Activated naive CD4-positive, alpha-beta T cell treated with anti-CD3 and anti-CD28 coated beads, Interleukin-2, amount 50 U/mL, for 16 hours (primary cell): ENCODE measurements around the gene CA9.
A peak's percentile ranks its signal among the peaks of the same experiment; 100 is the strongest.

ENCODE experiments used
- DNase-seq: peaks from one replicate; pipeline ENCODE4 v3.0.0-alpha.2; 2020

CA9 gene

DNA sequence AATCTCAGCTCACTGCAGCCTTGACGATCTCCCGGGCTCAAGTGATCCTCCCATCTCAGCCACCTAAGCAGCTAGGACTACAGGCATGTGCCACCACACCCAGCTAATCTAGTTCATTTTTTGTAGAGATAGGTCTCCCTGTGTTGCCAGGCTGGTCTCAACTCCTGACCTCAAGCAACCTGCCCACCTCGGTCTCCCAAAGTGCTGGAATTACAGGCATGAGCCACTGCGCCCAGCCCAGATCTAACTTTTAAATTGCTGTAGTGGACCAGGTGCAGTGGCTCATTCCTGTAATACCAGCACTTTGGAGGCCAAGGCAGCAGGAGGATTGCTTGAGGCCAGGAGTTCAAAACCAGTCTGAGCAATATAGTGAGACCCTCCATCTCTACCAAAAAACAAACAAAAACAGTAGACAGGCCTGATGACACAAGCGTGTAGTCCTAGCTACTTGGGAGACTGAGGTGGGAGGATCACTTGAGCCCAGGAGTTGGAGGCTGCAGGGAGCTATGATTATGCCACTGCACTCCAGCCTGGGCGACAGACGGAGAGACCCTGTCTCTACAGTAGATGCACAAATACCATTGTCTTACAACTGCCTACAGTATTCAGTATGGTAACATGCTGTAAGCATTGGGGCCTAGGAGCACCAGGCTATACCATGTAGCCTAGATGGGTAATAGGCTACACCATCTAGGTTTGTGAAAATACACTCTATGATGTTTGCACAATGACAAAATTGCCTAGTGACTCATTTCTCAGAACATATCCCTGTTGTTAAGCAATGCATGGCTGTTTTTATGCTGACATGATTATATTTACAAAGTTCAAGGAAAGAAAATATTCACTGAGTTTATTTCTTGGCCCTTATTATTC is 21.5 kb upstream of the CA9 start:
- DNase-seq, result no peak

DNA sequence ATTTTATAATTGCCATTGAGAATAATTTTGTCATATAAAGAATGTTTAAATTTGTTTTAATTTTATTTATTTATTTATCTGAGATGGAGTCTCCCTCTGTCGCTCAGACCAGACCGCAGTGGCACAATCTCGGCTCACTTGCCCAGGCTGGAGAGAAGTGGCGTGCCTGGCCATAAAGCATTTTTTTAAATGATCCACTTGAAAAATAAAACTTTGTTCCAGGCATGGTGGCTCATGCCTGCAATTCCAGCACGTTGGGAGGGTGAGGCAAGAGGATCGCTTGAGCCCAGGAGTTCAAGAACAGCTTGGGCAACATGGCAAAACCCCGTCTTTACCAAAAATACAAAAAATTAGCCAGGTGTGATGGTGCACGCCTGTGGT is 20.9 kb upstream of the CA9 start:
- DNase-seq, result no peak

DNA sequence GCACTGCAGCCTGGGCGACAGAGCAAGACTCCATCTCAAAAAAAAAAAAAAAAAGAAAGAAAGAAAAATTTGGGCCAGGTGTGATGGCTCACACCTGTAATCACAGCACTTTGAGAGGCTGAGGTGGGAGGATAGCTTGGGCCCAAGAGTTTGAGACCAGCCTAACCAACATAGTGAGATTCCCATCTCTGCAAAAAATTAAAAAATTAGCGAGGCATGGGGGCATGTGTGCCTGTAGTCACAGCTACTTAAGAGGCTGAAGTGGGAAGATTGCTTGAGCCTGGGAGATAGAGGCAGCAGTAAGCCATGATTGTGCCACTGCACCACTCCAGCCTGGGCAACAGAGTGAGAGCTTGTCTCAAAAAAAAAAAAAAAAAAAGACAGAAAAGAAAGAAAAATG is 20.1 kb upstream of the CA9 start:
- DNase-seq, result no peak

DNA sequence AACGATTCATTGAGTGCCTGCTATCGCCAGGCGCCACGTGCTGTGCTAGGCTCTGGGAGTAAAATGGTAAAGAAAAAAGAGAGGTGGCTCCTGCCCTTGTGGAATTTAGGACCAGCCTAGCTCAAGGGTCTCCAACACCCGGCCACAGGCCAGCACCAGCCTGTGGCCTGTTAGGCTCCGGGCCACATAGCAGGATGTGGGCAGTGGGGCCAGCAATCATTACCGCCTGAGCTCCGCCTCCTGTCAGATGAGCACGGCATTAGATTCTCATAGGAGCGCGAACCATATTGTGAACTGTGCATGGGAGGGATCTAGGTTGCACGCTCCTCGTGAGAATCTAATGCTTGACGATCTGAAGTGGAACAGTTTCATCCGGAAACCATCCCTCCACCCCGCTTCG is 17.4 kb upstream of the CA9 start:
- no peak for DNase-seq

GRCh38 chr9:35656831-35657545 is 16.7 kb upstream of the CA9 start:
- DNase-seq, result no peak

DNA sequence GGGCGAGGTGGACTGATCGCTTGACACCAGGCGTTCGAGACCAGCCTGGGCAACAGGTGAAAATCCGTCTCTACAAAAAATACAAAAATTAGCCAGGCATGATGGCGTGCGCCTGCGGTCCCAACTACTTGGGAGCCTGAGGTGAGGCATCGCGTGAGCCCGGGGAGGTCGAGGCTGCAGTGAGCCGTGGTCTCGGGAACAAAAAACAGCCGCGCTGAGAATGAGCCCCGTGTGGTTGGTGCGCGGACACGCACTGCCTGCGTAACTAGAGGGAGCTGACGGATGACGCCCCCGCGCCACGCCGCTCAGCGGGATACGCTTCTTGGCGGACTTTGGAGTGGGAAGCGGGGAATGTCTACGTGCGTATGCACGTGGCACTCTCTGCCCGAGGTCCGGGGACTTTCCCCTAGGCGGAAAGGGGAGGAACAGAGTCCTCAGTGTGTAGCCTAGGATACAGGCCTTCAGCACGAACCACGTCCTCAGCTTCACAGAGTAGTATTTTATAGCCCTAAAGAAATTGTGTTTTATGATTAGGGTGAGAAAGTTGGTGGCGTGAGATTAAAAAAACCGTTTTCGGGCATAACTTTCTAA is 16.1 kb upstream of the CA9 start, which contains the start of gene RMRP:
TSS of gene RMRP (minus strand) at position 474 of the 591 bp plus-strand sequence.
- peak; percentile 92 for DNase-seq

GRCh38 chr9:35658137-35658967 is 15.4 kb upstream of the CA9 start, which contains the start of gene CCDC107:
CCDC107 (plus strand) TSS chr9:35658292; CDS start chr9:35658380, 88 bp downstream.
- peak; percentile 85 for DNase-seq

DNA sequence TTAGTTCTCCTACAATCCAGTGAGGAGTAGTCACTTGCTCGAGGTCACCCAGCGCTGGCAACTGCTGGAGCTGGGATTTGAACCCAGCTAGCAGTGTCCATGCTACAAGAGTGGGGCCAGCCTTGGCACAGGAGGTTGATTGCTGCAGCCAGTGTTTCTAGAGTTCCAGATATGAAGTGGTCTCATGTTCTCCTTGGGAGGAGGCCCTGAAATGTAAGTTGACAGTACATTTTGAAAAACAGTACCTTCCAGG is 14.8 kb upstream of the CA9 start:
- no peak for DNase-seq

DNA sequence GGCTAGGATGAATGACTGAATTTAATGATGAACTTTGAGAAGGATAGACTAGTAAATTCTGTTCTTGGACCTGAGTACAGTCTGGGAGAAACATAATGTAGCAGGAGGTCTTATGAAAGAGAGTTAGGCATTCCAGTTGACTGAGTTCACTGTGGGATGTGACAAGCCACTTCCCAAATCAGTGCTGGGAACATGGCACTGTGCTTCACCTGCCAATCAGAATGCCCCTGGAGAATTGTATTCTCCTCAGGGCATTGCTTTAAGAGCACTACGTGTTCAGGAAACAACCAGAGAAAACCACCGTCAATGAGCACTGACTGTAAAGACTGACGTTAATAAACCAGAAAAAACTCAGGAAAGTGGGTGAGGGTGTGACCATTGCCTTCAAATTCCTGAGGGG is 14.4 kb upstream of the CA9 start:
- DNase-seq, result no peak

DNA sequence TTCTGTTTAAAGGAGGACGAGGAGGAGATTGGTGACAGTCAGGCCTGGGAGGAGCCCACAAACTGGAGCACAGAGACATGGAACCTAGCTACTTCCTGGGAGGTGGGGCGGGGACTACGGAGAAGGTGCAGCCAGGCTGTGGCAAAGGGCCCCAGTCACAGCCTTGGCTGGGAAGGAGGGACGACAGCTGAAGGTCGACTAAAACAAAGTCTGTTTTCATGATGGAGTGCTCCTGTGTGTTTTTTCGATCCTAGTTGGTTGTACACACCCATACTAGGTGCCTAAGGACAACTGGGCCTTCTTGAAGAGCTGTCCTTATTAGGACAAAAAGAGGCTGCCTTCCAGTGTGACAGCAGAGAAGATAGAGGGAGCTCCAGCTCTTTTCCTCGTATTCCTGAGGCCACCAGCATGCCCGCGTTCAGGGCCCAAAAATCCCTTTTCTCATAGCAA is 12.7 kb upstream of the CA9 start:
- DNase-seq, result no peak

DNA sequence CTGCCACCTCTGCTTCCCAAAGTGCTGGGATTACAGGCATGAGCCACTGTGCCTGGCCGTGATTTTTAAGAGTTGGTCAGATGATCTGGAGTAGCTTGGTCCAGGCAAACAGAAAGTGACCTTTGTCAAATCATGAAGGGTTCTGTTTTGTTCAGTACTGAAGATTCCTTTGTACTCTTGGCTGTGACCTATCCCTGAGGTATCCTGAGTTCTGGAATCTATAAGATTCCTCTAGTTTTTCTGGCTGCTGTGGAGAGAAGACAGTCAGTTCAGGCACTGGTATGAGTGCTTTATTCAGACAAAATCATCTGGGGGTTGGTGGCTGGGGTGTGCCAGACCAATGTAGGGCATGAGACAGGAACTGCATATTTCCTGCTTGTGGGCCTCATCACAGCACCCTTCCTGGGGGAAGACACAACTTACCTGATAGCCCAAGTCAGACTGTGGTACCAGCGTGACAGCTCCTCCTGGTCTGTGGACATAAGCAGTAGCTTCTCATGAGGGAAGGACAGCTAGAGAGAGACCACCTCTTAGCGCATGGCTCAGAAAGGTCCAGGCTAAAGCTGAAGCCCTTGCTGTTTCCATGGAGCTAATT is 11.9 kb upstream of the CA9 start:
- no peak for DNase-seq

GRCh38 chr9:35662437-35662836 is 11.3 kb upstream of the CA9 start:
- no peak for DNase-seq

DNA sequence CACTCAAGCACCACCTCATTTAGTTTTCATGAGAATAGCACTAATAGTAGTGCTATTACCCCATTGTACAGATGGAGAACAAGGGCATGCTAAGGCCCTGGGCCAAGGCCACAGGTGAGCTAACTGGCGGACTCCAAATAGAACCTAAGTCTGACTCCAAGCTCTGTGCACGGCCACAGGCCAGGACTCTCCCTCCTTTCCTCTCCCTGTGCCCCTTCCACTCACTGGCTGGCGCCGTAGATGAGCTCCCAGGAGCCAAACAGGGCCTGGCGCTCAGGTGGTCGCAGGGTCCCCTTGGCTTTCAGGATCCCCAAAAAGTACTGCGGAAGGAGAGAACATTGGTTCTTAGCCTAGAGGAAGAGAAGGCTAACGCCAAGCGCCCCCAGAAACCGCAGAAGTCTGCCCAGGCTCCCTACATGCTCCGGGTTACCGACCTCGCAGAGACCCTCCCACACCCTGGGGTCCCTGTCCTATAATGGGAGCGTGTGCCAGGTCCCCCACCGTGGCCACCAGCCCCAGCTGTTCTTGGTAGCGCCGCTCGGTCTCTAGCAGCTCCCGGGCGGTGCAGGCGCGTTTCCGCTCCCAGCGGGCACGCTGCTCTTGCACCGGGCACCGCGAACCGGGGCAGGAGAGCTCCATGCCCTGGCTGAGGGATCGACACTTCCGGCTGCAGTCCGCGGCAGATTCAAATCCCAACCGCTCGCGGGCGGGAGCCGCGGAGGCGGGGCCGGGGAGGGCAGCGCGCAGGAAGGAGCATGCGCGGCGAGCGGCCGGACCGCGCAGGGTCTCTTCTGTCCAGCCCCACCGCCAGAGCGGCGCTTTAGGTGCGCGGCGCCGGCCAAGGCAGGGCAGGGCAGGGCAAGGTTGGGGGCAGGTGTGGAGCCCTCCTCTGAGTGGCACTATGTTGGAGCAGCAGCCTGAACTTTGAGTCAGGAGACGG is 8.9 kb upstream of the CA9 start, which contains the start of gene ARHGEF39:
TSS of gene ARHGEF39 (minus strand) at position 665 of the 940 bp plus-strand sequence. CDS start at position 639, 26 bp downstream.
- DNase-seq, result peak; percentile 62

GRCh38 chr9:35665471-35665818 is 8.3 kb upstream of the CA9 start:
- DNase-seq, result no peak

DNA sequence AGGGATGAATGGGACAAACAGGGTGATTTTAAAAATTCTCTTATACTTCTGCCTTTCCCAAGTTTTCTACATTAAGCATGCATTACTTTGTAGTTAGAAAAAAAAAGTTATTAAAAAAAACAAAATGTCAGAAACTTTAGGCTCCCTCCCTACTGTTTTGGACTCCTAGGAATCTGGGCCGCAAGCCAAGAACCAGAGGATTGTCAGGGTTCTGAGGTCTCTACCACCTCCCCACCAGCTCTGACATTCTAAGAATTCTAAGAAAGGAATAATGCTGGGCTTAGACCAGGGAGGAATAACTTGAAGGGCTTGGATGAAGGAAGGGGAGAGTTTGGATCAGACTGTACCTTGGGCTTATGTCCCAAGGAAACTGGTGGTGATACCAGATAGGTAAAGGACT is 7.7 kb upstream of the CA9 start:
- DNase-seq, result no peak

DNA sequence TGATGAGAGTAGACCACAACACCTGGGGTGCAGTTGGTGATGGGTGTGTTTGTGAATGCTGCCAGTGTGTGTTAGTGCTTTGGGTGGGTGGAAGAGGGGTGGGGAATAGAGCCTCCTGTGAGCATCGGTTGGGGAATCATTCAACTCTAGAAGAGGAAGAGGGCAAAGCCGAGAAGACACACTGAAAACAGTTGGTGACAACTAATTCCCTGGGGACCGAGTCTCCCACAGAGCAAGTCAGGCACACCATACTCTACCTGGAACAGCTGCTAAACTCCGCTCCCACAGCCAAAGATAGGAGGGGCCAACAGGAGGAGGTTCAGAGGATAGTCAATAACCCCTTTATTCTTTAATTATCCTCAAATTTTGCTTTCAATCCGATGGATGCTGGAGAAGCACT is 7.2 kb upstream of the CA9 start:
- DNase-seq, result no peak

DNA sequence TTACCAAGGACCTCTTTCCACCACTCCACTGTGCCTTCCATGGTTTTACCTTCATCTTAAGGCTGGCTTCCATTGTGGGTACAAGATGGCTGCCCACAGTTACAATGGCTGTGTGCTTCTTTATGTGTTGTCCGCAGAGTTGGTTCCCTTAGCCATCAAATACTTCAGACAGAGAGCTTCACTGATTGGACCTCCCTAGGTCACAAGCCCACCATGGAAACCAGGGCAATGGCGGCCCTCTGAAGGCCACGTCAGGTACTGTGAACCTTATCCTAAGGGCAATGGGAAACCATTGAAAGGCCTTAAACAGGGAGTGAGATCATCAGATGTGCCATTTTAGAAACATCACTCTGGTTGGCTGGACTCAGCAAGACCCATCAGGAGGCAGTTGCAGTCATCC is 5.8 kb upstream of the CA9 start:
- DNase-seq, result no peak

GRCh38 chr9:35669331-35670145 is 4.2 kb upstream of the CA9 start:
- DNase-seq, result no peak

DNA sequence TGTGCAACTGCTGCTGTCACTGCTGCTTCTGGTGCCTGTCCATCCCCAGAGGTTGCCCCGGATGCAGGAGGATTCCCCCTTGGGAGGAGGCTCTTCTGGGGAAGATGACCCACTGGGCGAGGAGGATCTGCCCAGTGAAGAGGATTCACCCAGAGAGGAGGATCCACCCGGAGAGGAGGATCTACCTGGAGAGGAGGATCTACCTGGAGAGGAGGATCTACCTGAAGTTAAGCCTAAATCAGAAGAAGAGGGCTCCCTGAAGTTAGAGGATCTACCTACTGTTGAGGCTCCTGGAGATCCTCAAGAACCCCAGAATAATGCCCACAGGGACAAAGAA is 265 bp downstream of the CA9 start:
- DNase-seq, result no peak

DNA sequence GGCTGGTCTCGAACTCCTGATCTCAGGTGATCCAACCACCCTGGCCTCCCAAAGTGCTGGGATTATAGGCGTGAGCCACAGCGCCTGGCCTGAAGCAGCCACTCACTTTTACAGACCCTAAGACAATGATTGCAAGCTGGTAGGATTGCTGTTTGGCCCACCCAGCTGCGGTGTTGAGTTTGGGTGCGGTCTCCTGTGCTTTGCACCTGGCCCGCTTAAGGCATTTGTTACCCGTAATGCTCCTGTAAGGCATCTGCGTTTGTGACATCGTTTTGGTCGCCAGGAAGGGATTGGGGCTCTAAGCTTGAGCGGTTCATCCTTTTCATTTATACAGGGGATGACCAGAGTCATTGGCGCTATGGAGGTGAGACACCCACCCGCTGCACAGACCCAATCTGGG is 1.5 kb downstream of the CA9 start:
- no peak for DNase-seq
